PFSK-1 (cell line): ENCODE results near the gene NFIC.

Experiments used
- FOXP2 ChIP-seq: optimal IDR thresholded peaks from 2 replicates; pipeline ENCODE3; 2011; ENCODE audit warnings: borderline replicate concordance, control low read depth, inconsistent platforms; ENCODE audit not compliant: insufficient read depth; ENCODE audit errors: extremely low read length, extremely low read depth
- POLR2AphosphoS5 ChIP-seq: IDR thresholded peaks from 2 replicates; pipeline ENCODE4 v1.6.1; 2012; ENCODE audit warnings: low read depth, mild to moderate bottlenecking, control low read depth, low read length, moderate library complexity
- REST ChIP-seq, 2 experiments: IDR thresholded peaks; 2 replicates each; pipeline versions ENCODE4 v1.6.1 to v1.8.0; 2011 to 2012; ENCODE audit warnings: low read depth in 2 of 2, low read length in 2 of 2, control low read depth in 1 of 2, inconsistent platforms in 1 of 2, mild to moderate bottlenecking in 1 of 2, moderate library complexity in 1 of 2; ENCODE audit not compliant: insufficient read depth in 1 of 2
- SIN3A ChIP-seq: IDR thresholded peaks from 2 replicates; pipeline ENCODE4 v1.6.1; 2012; ENCODE audit warnings: mild to moderate bottlenecking, low read length, moderate library complexity, borderline replicate concordance; ENCODE audit not compliant: insufficient read depth
- TAF1 ChIP-seq: IDR thresholded peaks from 2 replicates; pipeline ENCODE4 v1.6.1; 2012; ENCODE audit warnings: low read length, control low read depth, borderline replicate concordance; ENCODE audit not compliant: insufficient read depth

- TF ChIP-seq POLR2AphosphoS5 (no peak), SIN3A (no peak), TAF1 (no peak), REST (IDR thresholded peaks at IDR 0.05; ENCODE audit: insufficient read depth in 1 of 2, low read depth in 2 of 2, low read length in 2 of 2) (no peak), FOXP2 (no peak)
Observed at GRCh38 chr19:3479834-3480215, 113.4 kb downstream of the NFIC start.
